22Rv1 (cell line): ENCODE measurements around the gene GAGE12J.
A peak's percentile ranks its signal among the peaks of the same experiment; 100 is the strongest.

Experiments used
- H3K27ac ChIP-seq: fragments of 450-650 bp; 2 replicates; pipeline ENCODE4 v1.5.1; 2017
- CTCF ChIP-seq: fragments of 450-650 bp; IDR thresholded peaks from 2 replicates; pipeline ENCODE4 v1.5.1; 2017; ENCODE audit warnings: mild to moderate bottlenecking
- ZFX ChIP-seq: fragments of 450-650 bp; IDR thresholded peaks from 2 replicates; pipeline ENCODE4 v1.6.1; 2017; ENCODE audit warnings: antibody characterized with exemption, borderline replicate concordance

GAGE12J gene

GRCh38 chrX:49284212-49284611 is 37.6 kb upstream of the GAGE12J start:
- no peak overlapping the region for H3K27ac ChIP-seq
- TF ChIP-seq CTCF: no peak

- TF ChIP-seq ZFX (no peak), CTCF (no peak)
Measured at GRCh38 chrX:49286136-49286535, 35.7 kb upstream of the GAGE12J start.

GRCh38 chrX:49286581-49286980 is 35.3 kb upstream of the GAGE12J start:
- no peak overlapping the region for H3K27ac ChIP-seq
- TF ChIP-seq CTCF (no peak), ZFX (no peak)

More at GRCh38 chrX:49286136-49286535, 35.7 kb upstream of the GAGE12J start:
- no peak overlapping the region for H3K27ac ChIP-seq

- TF ChIP-seq CTCF: no peak
- no peak for TF ChIP-seq ZFX
Measured at GRCh38 chrX:49287665-49288064, 34.2 kb upstream of the GAGE12J start.

GRCh38 chrX:49290215-49290614 is 31.6 kb upstream of the GAGE12J start:
- H3K27ac ChIP-seq: no peak overlapping the region
- TF ChIP-seq CTCF (no peak), ZFX (no peak)

More at GRCh38 chrX:49287665-49288064, 34.2 kb upstream of the GAGE12J start:
- H3K27ac ChIP-seq: no peak overlapping the region

- H3K27ac ChIP-seq: no peak overlapping the region
- TF ChIP-seq CTCF (peak; percentile 75), ZFX (no peak)
Measured at GRCh38 chrX:49291615-49292337, 30.1 kb upstream of the GAGE12J start.
